Brain microvascular endothelial cell (primary cell): Measurements from ENCODE around the gene HTR2C.
A peak's percentile ranks its signal among the peaks of the same experiment; 100 is the strongest.

Experiments used
- DNase-seq: peaks from one replicate; pipeline ENCODE4 v3.0.0-alpha.2; 2020
- H3K27ac ChIP-seq: fragments of 250-450 bp; sonication (Bioruptor Pico); 2 replicates; pipeline ENCODE4 v1.5.1; 2020; ENCODE audit warnings: mild to moderate bottlenecking, moderate library complexity
- H3K27me3 ChIP-seq: fragments of 250-450 bp; sonication (Bioruptor Pico); replicated peaks from 2 replicates; pipeline ENCODE4 v1.5.1; 2020; ENCODE audit warnings: mild to moderate bottlenecking
- H3K36me3 ChIP-seq: fragments of 250-450 bp; sonication (Bioruptor Pico); replicated peaks from 2 replicates; pipeline ENCODE4 v1.5.1; 2020; ENCODE audit warnings: mild to moderate bottlenecking
- H3K4me3 ChIP-seq: 2 replicates; pipeline ENCODE4 v1.5.1; 2011; ENCODE audit warnings: low read depth, mild to moderate bottlenecking, control low read depth, low read length, moderate library complexity
- CTCF ChIP-seq: IDR thresholded peaks from 2 replicates; pipeline ENCODE4 v1.5.1; 2011; ENCODE audit warnings: low read depth, mild to moderate bottlenecking, moderate library complexity, low read length, control low read depth, inconsistent platforms; ENCODE audit errors: missing control alignments
- in situ Hi-C: cut with HindIII; loops from 2 replicates; pipeline ENCODE4 v1.10.0; 2017; ENCODE audit warnings: low sequenced_read_pairs, low pct_ligation_motif_present

The HTR2C gene

DNA sequence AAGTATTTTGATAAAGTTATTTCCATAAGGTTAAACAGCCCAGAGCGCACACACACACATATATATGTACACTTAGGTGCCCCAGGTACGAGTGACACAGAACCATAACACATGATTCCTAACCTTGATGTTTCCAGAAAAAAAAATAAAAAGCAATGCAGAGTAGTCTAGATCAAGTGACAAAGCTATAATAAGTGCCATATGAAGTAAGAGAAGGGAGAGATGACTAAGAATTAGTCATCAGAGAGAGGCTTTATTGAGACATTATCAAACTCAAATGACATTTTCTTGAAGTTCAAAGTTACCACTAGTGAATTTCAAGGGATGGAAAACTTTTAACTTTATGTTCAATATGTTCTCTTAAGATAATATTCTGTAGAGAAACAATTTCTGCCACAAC is 215.0 kb downstream of the HTR2C start:
- no peak for TF ChIP-seq CTCF
- Histone ChIP-seq H3K27me3 (no peaks in the 10 kb centered on the region), H3K27ac (no peak overlapping the region), H3K36me3 (no peaks in the 10 kb centered on the region), H3K4me3 (no peak overlapping the region)
- DNase-seq = no peak
- in situ Hi-C loops = no loop called here

DNA sequence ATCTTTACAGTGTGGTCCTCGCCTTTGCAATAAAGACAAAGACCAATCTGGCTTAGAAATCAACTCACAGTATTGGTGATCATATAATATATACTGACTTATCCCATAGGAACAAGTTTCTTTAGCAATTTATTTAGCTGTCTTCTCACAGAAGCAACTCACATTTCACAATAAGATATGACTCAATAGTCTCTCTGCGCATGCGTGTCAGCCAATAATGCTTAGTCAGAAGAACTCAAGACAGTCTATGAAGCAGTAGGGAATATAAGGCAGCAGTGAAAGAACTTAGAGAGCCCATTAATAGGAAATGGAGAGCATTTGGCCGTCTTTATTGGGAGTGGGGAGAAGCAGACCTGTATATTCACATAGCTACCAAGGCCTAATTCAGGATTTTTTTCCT is 216.8 kb downstream of the HTR2C start:
- TF ChIP-seq CTCF = no peak
- in situ Hi-C loops = no loop called here
- no peaks in the 10 kb centered on the region for H3K27me3 ChIP-seq
- DNase-seq = peak; percentile 0
- H3K4me3 ChIP-seq = no peak overlapping the region
- H3K36me3 ChIP-seq = no peaks in the 10 kb centered on the region
- H3K27ac ChIP-seq = no peak overlapping the region

- in situ Hi-C loops = no loop called here
- Histone ChIP-seq H3K4me3 (no peak overlapping the region), H3K36me3 (no peaks in the 10 kb centered on the region), H3K27me3 (no peaks in the 10 kb centered on the region), H3K27ac (no peak overlapping the region)
- no peak for TF ChIP-seq CTCF
- no peak for DNase-seq
Measured at GRCh38 chrX:114819509-114819908, 235.6 kb downstream of the HTR2C start.

GRCh38 chrX:114841051-114841450 is 257.2 kb downstream of the HTR2C start:
- no peak for DNase-seq
- no peak overlapping the region for H3K27ac ChIP-seq
- TF ChIP-seq CTCF = no peak
- no peak overlapping the region for H3K4me3 ChIP-seq
- in situ Hi-C loops = no loop called here
- no peaks in the 10 kb centered on the region for H3K27me3 ChIP-seq
- H3K36me3 ChIP-seq = no peaks in the 10 kb centered on the region

DNA sequence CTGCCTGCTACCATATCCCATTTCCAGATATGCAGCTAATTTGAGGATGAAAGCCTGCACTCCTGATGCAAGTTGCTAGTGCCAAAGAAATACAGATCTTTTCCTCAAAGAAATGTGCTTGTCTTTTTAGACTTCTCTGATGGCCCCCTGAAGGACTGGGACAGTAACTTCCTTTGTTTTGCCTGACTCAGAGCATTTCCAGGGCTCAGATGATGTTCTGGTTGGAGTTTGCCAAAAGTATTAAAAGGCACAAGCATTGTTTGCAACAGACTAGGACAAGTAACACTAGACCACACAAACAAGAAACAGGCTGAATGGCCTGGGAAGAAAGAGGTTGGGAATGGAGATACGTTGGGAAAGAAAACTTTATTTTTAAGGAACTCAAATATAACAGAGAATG is 258.3 kb downstream of the HTR2C start:
- H3K36me3 ChIP-seq = no peaks in the 10 kb centered on the region
- in situ Hi-C loops = no loop called here
- H3K27ac ChIP-seq = no peak overlapping the region
- no peak overlapping the region for H3K4me3 ChIP-seq
- TF ChIP-seq CTCF = no peak
- no peaks in the 10 kb centered on the region for H3K27me3 ChIP-seq
- no peak for DNase-seq

GRCh38 chrX:114889481-114889880 is 305.6 kb downstream of the HTR2C start:
- in situ Hi-C loops = no loop called here
- DNase-seq = no peak
- Histone ChIP-seq H3K27ac (no peak overlapping the region), H3K36me3 (no peaks in the 10 kb centered on the region), H3K27me3 (no peaks in the 10 kb centered on the region), H3K4me3 (no peak overlapping the region)
- TF ChIP-seq CTCF = no peak
